GF-D8 (cell line): Measurements from ENCODE around the gene NME7.

Experiments
- DNase-seq: peaks from one replicate; lab custom pipeline; 2025; lab: John Stamatoyannopoulos, UW

Gene NME7

DNA sequence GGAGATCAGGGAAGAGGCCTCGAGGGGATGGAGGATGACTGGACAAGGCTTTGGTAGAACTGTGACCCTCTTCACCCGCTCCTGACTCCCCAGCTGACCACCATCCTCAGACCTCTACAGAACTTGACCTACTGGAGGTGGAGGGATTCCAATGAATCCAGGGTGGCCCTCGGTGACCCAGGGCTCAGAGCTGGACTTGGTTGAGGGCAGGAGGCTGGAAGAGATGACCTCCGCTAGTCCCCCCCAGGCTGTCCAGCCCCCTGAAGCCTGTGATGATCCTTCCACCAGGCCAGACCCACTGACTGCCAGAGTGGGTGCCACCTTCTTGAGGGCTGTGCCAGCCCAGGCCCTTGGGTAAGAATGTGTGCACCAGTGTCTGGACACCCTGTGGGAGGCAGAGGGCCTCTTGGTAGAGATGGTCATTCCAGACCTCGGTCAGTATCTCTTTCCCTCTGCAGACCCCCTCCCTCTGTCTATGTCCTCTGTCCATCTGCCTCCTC is 216.2 kb downstream of the NME7 start:
- DNase-seq = no peak

DNA sequence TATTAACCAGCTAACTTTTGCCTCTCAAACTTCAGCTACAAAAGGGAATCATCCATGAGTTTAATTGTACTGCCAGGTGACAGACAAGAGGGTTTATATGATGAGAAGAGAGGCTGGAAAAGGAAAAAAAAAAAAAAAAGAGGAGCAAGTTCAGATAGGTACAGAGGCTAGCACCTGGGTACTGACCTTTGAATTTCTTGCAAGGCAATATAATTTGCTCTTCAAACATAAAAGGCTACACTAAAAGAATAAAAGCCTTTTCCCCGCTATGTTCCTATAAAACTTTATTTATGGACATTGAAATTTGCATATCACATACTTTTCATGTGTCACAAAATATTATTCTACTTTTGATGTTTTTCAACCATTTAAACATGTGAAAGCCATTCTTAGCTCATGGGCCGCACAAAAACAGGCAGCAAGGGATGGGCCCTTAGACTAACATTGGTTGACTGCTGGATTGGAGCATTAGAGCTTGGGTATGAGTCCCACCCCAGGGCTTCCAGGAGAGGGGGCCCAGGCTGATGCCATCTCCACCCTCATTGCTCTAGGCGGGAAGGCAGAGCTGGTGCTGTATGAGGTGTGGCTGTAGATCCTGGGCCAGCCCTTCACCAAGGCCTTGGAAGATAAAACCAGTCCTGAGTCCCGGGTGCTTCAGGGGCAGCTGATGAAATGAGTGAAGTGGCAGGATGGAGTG is 216.8 kb downstream of the NME7 start:
- no peak for DNase-seq

DNA sequence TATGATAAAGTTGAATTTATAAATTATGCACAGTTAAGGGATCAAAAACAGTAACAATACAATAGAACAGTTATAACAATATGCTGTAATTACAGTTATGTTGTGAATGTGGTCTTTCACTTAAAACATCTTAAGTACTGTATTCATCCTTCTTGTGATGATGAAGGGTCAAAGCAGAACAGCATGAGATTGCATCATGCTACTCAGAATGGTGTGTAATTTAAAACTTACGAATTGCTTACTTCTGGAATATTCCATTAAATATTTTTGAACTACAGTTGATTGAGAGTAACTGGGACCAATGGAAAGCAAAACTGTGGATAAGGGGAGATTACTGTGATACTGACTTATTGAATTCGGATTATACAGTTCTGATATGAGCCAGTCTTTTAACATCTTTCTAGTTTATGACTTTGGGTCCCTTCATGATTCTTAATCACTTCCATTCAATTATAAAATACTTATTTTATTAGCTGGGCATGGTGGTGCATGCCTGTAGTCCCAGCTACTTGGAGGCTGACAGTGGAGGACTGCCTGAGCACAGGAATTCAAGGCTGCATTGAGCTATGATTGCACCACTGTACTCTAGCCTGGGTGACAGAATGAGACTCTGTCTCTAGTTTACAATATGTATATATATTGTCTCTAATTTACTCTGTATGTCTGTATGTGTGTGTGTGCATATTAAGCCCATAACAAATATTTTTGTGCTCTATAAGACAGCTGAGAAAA is 217.9 kb downstream of the NME7 start:
- no peak for DNase-seq

DNA sequence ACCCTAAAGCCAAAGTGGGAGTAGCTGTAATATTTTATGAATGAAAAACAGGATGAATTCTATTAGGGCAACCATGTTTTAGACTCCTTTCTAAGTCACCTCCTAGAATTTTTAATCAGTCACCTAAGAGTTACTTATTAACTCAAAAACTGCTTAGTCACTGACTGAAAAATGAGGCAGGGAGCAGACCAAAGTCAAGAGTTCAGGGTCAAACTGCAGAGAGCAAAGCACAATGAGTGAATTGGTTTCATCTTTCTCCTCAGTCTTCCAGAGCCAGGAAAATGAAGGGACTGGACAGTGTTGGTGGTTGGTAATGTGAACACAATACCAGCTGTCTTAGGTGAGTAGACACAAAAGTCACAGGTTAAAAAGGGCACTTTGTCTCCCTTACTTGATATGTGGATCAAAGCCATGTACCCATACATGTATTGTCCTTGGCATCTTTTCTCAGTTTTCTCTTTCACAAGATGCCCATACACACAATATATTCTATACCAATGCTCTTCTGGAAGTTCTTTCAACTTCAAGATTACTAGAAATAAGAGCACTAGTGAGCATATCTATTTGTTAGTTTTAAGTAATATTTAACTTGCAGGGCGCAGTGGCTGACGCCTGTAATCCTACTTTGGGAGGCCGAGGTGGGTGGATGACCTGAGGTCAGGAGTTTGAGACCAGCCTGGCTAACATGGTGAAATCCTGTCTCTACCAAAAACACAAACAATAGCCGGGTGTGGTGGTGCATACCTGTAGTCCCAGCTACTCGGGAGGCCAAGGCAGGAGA is 218.9 kb downstream of the NME7 start:
- DNase-seq = no peak

DNA sequence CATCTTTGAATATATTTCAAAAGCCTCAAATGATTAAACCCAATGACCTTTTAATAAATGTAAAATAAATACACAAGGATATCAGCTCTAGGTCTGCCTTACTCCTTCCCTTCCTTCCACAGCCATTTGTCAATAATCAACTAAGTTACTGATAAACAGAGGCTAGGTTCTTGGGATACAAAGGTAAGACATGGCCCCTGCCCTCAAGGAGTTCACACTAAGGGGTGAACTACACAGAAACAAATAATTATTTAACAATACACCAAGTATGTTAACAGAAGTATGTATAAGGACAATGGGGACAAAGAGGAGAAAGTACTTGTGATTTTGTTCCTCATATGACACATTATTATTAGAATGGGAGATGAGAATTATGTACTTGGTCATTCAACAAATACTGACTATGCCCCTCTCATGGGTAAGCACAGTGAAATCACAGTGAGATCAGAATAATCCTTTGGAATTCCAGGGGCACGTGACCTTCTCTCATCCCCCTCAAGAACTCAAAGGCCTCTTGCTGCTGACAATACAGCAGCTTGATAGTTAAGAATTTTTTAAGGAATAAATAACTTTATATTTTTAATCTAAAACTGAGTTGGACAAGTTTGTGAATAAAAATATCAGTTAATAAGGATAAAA is 220.9 kb downstream of the NME7 start:
- DNase-seq = no peak

- no peak for DNase-seq
Observed at GRCh38 chr1:169144941-169145626, 222.5 kb downstream of the NME7 start.

- DNase-seq = no peak
Observed at GRCh38 chr1:169143984-169144383, 223.6 kb downstream of the NME7 start.

- no peak for DNase-seq
Observed at GRCh38 chr1:169143346-169143745, 224.3 kb downstream of the NME7 start.

GRCh38 chr1:169142129-169142528 is 225.5 kb downstream of the NME7 start:
- DNase-seq = no peak

- DNase-seq = no peak
Observed at GRCh38 chr1:169141356-169141755, 226.2 kb downstream of the NME7 start.

DNA sequence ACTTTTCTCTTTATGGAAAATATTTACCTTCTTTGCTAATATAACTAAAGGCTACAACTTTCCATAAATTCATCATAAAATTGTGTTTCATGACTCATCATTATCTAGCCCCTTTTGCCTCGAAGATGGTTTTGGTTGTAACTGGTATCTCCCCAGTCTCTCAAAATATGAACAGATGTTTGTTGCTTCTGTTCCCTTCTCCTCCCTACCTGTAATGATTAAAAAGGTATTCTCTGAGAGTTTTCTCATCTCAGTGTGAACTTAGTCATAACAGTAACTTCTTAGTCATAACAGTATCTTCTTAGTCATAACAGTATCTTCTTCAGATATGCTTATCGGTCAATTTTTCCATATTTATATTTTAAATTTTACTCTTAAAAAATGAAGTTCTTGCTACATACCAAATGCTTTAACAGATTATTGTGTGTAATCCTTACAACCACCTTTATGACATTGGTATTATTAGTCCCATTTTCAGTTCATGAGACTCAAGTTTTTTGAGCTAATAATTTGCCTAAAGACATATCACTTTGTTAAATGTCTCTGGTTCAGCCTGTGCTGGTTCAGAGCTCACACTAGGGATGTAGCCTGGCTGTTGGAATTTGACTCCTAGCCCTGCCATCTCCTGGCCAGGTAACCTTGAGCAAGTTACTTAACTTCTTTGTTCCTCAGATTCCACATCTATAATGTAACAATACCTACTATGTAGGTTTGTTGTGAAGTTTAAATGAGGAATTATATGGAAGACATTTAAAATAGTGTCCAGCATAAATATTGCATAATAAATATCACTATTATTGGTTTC is 228.5 kb downstream of the NME7 start:
- no peak for DNase-seq

- no peak for DNase-seq
Observed at GRCh38 chr1:169137357-169137756, 230.2 kb downstream of the NME7 start.

- DNase-seq = no peak
Observed at GRCh38 chr1:169133801-169134502, 233.6 kb downstream of the NME7 start.

DNA sequence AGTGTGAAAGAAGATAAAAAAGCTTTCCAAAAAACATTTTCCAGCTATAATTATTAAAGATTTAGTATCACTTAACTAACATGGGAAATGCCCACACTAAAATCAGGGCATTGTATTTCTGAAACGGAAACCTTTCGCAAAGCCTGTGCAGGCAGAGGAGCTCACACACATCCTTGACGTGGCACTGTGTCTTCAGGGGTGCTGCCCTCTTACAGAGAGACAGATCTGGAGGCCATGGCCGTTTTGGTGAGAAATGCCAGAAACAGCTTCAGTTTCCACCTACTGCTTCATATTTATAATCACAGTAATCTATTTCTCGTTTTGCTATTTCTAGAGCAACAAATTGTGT is 234.4 kb downstream of the NME7 start:
- no peak for DNase-seq

GRCh38 chr1:169132512-169133227 is 234.9 kb downstream of the NME7 start:
- no peak for DNase-seq

DNA sequence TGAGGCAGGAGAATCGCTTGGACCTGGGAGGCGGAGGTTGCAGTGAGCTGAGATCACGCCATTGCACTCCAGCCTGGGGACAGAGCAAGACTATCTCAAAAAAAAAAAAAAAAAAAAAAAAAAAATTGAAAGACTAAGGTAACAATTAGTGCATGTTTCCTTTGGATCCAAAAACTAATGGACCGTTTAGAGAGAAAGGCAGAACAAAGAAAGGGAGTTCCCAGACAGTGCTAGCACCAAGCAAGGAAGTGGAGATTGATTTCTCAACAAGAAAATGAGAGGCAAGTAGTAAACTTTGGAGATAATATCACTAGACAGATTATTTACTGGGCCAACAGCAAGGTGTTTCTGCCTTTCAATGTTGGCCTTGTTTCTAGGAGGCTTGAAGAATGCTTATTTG is 236.9 kb downstream of the NME7 start:
- DNase-seq = no peak

DNA sequence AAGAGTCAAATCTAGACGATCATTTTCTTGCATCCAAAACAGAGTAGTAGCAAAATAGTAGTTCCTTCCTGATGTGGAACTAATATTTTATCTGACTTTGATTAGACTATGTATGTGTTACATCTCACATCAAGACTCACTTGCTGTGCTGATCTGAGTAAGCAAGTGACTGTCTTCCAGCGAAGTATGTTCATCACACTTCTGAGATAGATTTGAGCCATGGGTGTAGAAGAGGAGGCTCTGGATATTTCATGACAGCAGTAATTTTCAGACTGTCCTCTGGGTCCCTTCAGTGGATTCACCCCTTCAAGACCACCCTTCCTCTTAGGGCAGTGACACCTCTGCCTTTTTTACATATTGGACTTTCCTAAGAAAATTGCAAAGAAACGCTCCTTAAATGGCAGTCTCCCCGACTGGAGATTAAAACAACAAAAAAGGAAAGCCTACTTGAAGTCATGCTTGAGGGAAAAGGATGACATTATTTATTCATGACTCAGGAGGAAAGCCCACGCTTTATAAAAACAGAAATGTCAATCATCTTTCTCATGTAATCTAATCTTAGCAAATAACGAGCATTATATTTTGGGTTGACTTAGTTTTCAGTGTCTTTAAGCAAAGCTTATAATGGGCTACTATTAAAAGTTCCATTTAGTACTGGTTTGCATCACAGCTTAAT is 238.3 kb downstream of the NME7 start:
- no peak for DNase-seq

DNA sequence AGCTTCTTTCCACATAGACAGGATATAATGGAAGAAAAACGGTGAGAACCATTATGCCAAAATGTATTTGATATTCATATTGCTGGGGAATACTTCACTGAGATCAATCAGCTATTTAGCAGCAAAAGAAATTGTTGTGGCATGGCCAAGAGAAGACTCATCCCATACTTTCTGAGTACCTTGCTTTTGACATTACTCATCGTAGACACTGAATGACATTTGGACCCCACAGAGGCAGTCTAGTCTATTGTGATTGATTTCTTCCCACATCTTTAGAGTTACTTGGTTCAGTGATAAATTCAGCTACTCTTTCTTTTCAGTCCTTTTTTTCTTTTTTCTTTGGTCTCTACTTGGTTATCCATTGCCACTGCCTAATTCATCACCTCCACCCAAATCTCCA is 239.0 kb downstream of the NME7 start:
- no peak for DNase-seq

DNA sequence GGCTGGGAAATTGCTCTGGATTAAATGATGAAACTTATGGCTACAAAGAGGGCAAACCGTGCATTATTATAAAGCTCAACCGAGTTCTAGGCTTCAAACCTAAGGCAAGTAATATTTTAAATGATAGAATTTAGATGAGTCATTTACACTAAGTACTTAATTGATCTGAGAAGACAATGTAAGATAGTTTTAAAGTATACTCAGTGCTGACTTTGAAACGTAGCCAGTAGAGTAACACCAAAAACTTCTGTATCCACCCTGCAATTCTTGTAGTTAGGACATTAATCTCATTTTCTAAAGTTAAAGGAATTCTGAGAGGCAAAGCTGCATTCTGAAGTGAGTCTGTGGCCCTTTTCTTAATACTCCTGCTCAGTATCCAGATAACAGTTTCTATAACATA is 240.3 kb downstream of the NME7 start:
- no peak for DNase-seq
